Measurements from ENCODE around the gene DENND11.

The DENND11 gene

GRCh38 chr7:141652691-141653090 is 49.3 kb downstream of the DENND11 start:
- TF ChIP-seq SUZ12 (IDR thresholded peaks at IDR 0.05; ENCODE audit: extremely low read depth, insufficient read depth, insufficient read length), result no peak
- TF ChIP-seq ZNF274 (IDR thresholded peaks at IDR 0.05; ENCODE audit: low read depth, low read length), result no peak
- no peak for TF ChIP-seq YY1 (IDR thresholded peaks at IDR 0.05; ENCODE audit: insufficient read depth, insufficient read length)
- H3K9me3 ChIP-seq (ENCODE audit: insufficient read depth, low read length), result no peaks in the 10 kb centered on the region
- no peak for DNase-seq (ENCODE audit: low read depth, low spot score)
- no peaks in the 10 kb centered on the region for H3K4me1 ChIP-seq (ENCODE audit: insufficient read depth, insufficient read length)
- H3K4me3 ChIP-seq (ENCODE audit: insufficient read length, low read depth), result no peak overlapping the region
- peaks cover 51% of the 10 kb centered on the region for H3K36me3 ChIP-seq (ENCODE audit: insufficient read depth, insufficient read length, low read length)
- no peaks in the 10 kb centered on the region for H3K27me3 ChIP-seq (ENCODE audit: insufficient read depth, insufficient read length)
- no peak overlapping the region for H3K9ac ChIP-seq (ENCODE audit: insufficient read length, low read depth)
